ENCODE results near the gene PARP2.
"Not testable (repeated sequence)": the region's sequence is repeated elsewhere in the genome, so short reads cannot be mapped to it uniquely, and the experiment has no call there.

Gene PARP2

GRCh38 chr14:20347747-20348146 lies 4.3 kb downstream of the PARP2 start:
- no peak for DNase-seq

GRCh38 chr14:20350282-20350681 lies 6.8 kb downstream of the PARP2 start:
- DNase-seq = no peak

DNA sequence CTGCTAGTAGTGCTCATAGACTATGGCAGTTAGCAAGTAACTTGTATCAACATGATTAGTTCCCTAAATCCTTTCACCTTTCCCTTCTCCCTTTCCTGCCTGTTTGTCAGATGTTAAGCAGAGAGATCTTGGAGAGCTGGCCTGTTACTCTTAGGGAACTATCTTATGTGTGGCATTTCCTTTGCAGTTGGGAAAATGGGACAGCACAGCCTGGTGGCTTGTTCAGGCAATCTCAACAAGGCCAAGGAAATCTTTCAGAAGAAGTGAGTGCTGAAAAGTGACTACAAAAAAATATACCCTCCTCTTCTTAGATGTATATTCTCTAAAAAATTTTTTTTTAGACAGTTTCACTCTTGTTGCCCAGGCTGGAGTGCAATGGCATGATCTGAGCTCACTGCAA lies 7.4 kb downstream of the PARP2 start:
- no peak for DNase-seq

- DNase-seq = no peak
These were observed 13.0 kb downstream of the PARP2 start for GRCh38 chr14:20356422-20356821.

GRCh38 chr14:20358474-20358873 lies 15.0 kb downstream of the PARP2 start:
- not testable (repeated sequence) for DNase-seq

GRCh38 chr14:20365928-20366327 lies 22.5 kb downstream of the PARP2 start:
- DNase-seq = no peak

- DNase-seq = no peak
These were observed 29.4 kb downstream of the PARP2 start for GRCh38 chr14:20372796-20373195.

GRCh38 chr14:20375471-20375870 lies 32.0 kb downstream of the PARP2 start:
- DNase-seq = no peak

DNA sequence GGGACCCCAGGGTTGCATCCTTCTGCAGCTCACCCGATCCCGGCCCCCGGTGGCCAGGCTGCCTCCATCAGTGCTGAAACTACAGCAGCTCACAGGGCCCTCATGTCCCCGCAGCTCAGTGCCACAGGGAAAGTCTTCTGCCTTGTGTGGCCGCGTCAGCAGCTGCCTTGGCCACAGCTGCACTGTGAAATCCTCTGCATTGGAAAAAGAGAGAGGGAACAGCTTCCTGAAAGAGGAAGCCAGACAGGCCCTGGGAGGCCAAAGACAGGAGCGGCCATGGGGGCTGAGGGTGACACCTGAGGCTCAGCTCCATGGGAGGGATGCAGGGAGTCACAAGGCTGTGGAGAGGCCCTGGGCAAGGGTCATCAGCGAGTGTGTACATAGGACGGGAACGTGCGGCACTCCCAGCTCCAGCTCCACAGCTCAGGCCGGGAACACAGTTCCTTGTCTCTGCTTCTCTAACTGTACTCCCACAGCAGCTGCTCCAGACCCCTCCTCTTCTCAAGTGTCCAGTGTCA lies 32.7 kb downstream of the PARP2 start:
- no peak for DNase-seq

GRCh38 chr14:20377171-20377570 lies 33.7 kb downstream of the PARP2 start:
- no peak for DNase-seq

DNA sequence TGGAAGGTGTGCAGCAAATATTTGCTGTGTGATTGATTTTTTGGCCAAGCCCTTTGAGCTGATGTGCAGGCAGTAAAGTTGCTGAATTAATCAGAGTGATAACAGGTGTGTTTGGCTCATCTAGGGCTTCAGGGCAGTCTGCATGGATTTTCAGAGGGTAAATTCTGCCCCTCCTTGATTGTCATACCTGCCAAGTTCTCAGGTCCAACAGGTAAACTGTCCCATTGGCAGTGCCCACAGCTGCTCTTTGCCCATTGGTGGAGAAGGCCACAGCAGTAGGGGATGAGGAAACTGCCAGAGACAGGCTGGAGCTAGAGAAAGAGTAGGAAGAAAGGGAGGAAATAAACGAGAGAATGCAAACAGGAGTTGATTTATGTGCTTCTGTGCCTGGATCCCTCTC lies 36.3 kb downstream of the PARP2 start:
- DNase-seq = no peak

DNA sequence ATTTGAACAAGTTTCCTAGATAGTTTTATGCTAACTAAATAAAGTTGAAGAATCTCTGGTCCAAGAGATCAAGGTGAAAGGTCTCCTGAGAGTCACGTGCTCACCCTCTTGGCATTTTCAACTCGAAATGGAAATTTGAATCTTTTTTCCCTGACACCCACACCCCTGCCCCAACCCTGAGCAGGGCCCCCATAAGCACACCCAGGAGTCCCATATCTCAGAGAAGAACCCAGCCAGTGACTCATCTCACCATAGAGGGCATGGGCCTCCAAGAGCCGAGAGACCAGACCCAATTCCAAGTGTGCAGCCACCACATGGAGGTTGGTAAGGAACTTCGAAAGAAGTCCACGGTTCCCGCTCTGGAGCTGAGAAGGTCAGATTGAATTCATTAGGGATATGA lies 37.2 kb downstream of the PARP2 start:
- DNase-seq = no peak

- no peak for DNase-seq
These were observed 37.9 kb downstream of the PARP2 start for GRCh38 chr14:20381341-20381740.

- no peak for DNase-seq
These were observed 39.1 kb downstream of the PARP2 start for GRCh38 chr14:20382526-20382925.

DNA sequence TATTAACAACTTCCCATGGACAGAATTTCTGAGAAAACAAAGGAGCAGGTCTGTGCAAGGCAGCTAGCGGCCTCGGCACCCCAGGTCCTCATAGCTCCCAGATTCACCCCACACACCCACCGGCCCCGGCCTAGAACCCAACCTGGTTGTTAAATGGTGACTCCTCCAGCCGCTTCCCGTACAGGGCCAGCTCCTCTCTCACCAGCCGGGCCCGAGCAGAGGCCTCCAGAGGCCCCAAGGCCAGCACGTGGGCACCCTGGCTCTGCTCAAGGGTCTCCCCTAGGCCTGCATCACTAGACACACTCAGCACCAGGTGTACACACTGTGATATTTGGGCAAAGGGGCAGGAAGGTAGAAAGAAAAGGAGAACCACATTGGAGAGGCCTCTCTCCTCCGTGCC lies 39.6 kb downstream of the PARP2 start:
- DNase-seq = no peak

DNA sequence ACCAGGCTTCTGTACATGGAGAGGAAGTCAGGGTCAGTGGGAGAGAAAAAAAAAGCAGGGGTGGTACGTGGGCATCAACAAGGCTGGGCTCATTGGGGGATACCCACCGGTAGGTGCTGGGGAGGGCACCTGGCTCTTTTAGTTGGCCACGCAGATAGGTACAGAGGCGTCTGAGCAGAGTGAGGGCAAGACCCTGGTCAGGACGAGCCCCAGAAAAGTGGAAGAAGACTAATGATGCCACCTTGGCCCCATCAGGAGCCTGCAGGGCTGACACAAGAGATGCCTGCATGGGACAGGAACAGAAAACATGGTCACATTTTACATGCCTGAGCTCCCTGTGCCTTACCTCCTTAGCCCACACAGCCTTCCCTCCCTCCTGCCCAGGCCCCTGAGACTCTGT lies 40.2 kb downstream of the PARP2 start:
- DNase-seq = no peak

GRCh38 chr14:20384321-20384720 lies 40.9 kb downstream of the PARP2 start:
- no peak for DNase-seq

- no peak for DNase-seq
These were observed 41.5 kb downstream of the PARP2 start for GRCh38 chr14:20384886-20385285.

DNA sequence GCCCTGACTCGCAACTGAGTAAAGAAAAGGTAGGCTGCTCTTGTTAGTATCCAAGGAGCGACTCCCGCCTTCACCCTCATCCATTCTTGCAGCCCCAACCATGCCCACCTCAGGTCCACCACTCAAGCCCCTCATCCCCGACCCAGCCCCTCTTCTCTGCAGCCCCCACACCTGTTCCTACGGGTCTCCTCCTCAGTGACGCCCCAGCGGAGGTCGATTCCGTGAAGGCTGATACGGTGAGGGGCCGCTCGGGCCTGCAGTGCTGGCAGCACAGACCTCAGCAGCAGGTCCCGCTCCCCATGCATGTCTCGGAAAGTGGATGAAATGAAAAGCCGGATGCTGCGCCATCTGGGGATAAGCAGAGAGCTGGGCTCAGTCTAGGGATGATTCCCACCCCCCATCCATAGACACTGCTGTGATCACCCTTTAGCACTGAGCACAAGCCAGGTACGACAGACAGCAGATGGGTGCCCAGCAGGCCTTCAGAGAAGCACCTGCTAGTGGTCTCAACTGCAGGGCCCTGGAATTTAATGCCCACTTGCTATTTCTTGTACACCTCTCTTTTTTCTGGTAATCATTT lies 42.9 kb downstream of the PARP2 start:
- no peak for DNase-seq

GRCh38 chr14:20387576-20387975 lies 44.1 kb downstream of the PARP2 start:
- DNase-seq = peak; percentile 19

- no peak for DNase-seq
These were observed 44.7 kb downstream of the PARP2 start for GRCh38 chr14:20388159-20388558.

DNA sequence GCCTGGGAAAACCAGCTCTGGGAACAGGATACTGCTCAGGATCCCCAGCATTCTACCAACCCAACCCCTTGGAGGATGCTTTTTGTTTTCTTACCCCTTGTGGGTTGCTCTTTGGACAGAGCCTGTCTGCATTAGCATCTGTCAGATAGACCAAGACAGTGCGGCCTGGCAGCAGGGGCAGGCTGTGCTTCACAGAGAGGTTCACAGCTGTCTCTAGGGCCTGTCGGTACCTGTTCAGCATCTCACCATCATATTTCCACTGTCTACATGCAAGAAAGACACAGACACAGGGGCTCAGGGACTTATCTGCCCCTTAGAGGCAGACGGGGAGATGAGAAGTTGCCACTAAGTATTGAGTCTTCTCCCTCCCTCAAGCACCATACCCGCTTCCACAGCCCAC lies 48.1 kb downstream of the PARP2 start:
- no peak for DNase-seq

DNA sequence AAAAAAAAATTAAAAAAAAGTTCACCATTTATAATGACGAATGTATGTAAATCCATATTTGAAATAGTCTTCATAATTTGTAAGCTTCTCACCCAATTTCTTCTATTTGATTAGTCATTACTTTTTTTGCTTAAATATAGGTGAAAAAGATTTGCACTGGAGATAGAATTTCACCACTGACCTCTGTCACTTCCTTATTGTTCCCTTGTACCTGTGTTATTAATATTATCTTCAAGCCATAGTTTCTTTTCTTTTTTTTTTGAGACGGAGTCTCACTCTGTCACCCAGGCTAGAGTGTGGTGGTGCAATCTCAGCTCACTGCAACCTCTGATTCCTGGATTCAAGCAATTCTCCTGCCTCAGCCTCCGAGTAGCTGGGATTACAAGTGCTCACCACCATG lies 54.1 kb downstream of the PARP2 start:
- no peak for DNase-seq

- DNase-seq = no peak
These were observed 57.1 kb downstream of the PARP2 start for GRCh38 chr14:20400589-20400964.

DNA sequence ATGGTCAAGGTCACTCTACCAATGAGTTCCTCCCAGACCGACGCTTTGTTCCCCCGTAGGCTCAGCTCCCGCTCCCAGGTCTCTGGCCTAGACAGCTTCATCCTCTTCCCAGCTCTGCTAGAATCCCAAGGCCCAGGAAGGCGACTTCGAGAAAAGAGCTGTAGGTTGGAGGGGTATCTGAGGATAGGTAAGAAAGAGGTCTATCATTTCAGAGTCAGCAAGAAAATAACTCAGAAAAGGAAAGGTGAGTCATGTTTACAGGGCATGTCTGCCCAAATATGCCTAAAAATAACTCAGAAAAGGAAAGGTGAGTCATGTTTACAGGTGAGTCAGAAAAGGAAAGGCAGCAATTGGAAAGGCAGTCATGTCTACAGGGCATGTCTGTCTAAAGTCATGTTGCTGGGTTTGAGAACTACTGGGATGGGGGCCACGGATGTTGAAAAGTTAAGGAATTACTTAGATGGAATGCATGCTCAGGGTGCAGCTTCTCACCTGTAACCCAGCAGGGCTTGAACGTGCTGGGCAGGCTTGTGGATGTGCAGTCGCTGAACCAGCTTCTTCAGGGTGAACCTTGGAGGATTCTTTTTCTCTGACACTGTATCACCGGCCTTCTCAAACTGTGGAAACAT lies 57.6 kb downstream of the PARP2 start:
- DNase-seq = no peak
